ENCODE results near the gene ABHD14A. TPM values are rescaled to one million over a fixed set of nuclear protein-coding genes. Genes with fewer than 3 reads are reported as not detected.

Gene ABHD14A
- total RNA-seq, 1 donor from 2014 or later: 0.79 TPM

DNA sequence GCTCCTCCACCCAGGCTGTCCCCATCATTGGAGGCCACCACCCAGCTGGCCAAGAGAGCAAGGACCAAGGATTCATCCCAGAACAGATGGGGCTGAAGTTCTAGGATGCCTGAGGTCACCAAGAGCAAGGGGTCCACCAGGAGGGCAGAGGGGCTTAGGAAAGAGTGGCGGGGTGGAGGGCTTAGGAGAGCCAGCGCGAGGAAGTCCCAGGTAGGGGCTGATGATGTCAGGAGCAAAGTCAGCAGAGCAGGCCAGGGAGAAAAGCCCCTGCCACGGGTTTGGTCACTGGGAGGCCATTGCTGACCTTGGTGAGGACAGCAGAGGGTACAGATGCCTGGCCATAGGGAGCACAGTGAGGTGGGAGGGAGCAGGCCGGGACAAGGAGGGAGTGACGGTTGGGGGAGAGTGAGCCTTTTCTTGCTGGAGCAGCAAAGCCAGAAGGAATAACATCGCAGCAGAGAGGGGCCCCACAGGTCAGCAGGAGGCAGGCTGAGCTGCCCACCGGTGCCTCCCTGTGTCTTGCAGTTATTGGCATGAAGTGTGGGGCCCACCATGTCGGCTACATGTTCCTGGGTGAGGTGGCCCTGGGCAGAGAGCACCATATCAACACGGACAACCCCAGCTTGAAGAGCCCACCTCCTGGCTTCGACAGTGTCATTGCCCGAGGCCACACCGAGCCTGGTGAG is 27.5 kb upstream of the ABHD14A start:
- Histone ChIP-seq H3K27me3 (ENCODE audit: control insufficient read depth, insufficient read depth, low read length) (no peaks in the 10 kb centered on the region), H3K36me3 (ENCODE audit: control insufficient read depth, insufficient read depth, low read length) (no peaks in the 10 kb centered on the region), H3K4me3 (ENCODE audit: low read depth, low read length) (no peak overlapping the region)
- FAIRE-seq (no peak), DNase-seq (ENCODE audit: low read depth) (no peak)
- TF ChIP-seq CTCF (IDR thresholded peaks at IDR 0.05; ENCODE audit: insufficient read depth, low read length, severe bottlenecking): no peak

DNA sequence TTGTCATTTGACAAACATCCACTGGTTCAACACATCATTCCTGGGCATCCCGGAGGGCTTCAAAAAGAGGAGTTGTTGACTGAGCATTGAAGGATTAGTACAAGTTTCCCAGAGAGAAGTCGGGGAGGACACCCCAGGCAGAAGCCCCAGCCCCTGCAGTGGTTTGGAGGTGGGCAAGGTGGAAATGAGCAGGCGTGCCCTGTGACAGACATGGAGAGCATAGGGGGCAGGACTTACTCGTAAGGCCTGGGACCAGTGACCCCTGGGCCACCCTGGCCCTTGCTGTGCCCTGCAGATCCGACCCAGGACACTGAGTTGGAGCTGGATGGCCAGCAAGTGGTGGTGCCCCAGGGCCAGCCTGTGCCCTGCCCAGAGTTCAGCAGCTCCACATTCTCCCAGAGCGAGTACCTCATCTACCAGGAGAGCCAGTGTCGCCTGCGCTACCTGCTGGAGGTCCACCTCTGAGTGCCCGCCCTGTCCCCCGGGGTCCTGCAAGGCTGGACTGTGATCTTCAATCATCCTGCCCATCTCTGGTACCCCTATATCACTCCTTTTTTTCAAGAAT is 26.8 kb upstream of the ABHD14A start:
- DNase-seq (ENCODE audit: low read depth): no peak

DNA sequence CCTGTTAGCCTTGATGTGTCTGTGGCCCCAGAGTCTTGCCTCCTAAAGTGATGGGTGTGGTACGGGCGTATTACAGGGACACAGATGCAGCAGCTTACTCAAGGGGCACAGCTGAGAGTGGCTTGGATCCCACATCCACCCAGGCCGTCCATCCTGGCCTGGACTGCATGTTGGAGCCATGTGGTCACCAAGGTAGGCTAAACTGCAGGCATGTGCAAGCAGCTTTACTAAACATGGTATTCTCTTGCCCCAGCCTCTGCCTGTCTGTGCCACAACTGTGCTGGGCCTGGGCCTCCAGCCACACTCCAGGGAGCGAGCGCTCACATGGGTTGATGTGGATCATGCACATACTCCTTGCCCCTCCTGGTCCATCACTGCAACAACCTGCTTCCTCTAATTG is 25.7 kb upstream of the ABHD14A start:
- no peaks in the 10 kb centered on the region for H3K36me3 ChIP-seq (ENCODE audit: control insufficient read depth, insufficient read depth, low read length)
- TF ChIP-seq CTCF (IDR thresholded peaks at IDR 0.05; ENCODE audit: insufficient read depth, low read length, severe bottlenecking): no peak
- FAIRE-seq: peak; percentile 13
- no peak for DNase-seq (ENCODE audit: low read depth)
- H3K27me3 ChIP-seq (ENCODE audit: control insufficient read depth, insufficient read depth, low read length): no peaks in the 10 kb centered on the region
- no peak overlapping the region for H3K4me3 ChIP-seq (ENCODE audit: low read depth, low read length)

More for the DNA sequence above, 26.8 kb upstream of the ABHD14A start:
- TF ChIP-seq CTCF (IDR thresholded peaks at IDR 0.05; ENCODE audit: insufficient read depth, low read length, severe bottlenecking): no peak
- Histone ChIP-seq H3K36me3 (ENCODE audit: control insufficient read depth, insufficient read depth, low read length) (no peaks in the 10 kb centered on the region), H3K27me3 (ENCODE audit: control insufficient read depth, insufficient read depth, low read length) (no peaks in the 10 kb centered on the region), H3K4me3 (ENCODE audit: low read depth, low read length) (no peak overlapping the region)
- no peak for FAIRE-seq

- H3K27me3 ChIP-seq (ENCODE audit: control insufficient read depth, insufficient read depth, low read length): peaks cover 7% of the 10 kb centered on the region
- no peak overlapping the region for H3K4me3 ChIP-seq (ENCODE audit: low read depth, low read length)
- no peaks in the 10 kb centered on the region for H3K36me3 ChIP-seq (ENCODE audit: control insufficient read depth, insufficient read depth, low read length)
- TF ChIP-seq CTCF (IDR thresholded peaks at IDR 0.05; ENCODE audit: insufficient read depth, low read length, severe bottlenecking): no peak
- FAIRE-seq: no peak
- no peak for DNase-seq (ENCODE audit: low read depth)
Observed at GRCh38 chr3:51950899-51951298, 24.0 kb upstream of the ABHD14A start.

- Histone ChIP-seq H3K27me3 (ENCODE audit: control insufficient read depth, insufficient read depth, low read length) (peaks cover 7% of the 10 kb centered on the region), H3K4me3 (ENCODE audit: low read depth, low read length) (no peak overlapping the region), H3K36me3 (ENCODE audit: control insufficient read depth, insufficient read depth, low read length) (no peaks in the 10 kb centered on the region)
- DNase-seq (ENCODE audit: low read depth) (peak; percentile 89), FAIRE-seq (peak; percentile 94)
- no peak for TF ChIP-seq CTCF (IDR thresholded peaks at IDR 0.05; ENCODE audit: insufficient read depth, low read length, severe bottlenecking)
Observed at GRCh38 chr3:51953445-51953844, 21.4 kb upstream of the ABHD14A start.
